Heart right ventricle (tissue), 16 donors: ENCODE results near the gene CATSPERZ. TPM values are rescaled to one million over a fixed set of nuclear protein-coding genes. Genes with fewer than 3 reads are reported as not detected.
"Not testable (repeated sequence)": the region's sequence is repeated elsewhere in the genome, so short reads cannot be mapped to it uniquely, and the experiment has no call there.

Experiments used
- ATAC-seq, 8 donors: fragments of 200-7000 bp; cut with Tn5 transposase; one replicate each; pipeline ENCODE4 v1.9.1; 2020; ENCODE audit warnings: mild to moderate bottlenecking in 8 of 8, moderate library complexity in 8 of 8, moderate number of reproducible peaks in 1 of 8
- DNase-seq, 2 donors: peaks; one replicate each; pipeline ENCODE4 v3.0.0-alpha.2; 2020
- H3K27ac ChIP-seq, 10 donors: fragments of 200-600 bp; sonication (generic) in 2 of 10; one replicate each; pipeline versions ENCODE4 v1.5.0 to v1.8.0; 2020 to 2022; ENCODE audit warnings: mild to moderate bottlenecking in 3 of 10
- H3K27me3 ChIP-seq, 7 donors: fragments of 200-600 bp; one replicate each; pipeline ENCODE4 v1.8.0; 2021 to 2022; ENCODE audit warnings: mild to moderate bottlenecking in 2 of 7
- H3K36me3 ChIP-seq, 9 donors: fragments of 200-600 bp; sonication (generic) in 1 of 9; one replicate each; pipeline versions ENCODE4 v1.5.0 to v1.8.0; 2020 to 2022; ENCODE audit warnings: mild to moderate bottlenecking in 2 of 9
- H3K4me1 ChIP-seq, 9 donors: fragments of 200-600 bp; sonication (generic) in 1 of 9; one replicate each; pipeline versions ENCODE4 v1.5.0 to v1.8.0; 2020 to 2022; ENCODE audit warnings: mild to moderate bottlenecking in 4 of 9
- H3K4me3 ChIP-seq, 10 donors: fragments of 200-600 bp; sonication (generic) in 2 of 10; one replicate each; pipeline versions ENCODE4 v1.5.0 to v1.8.0; 2020 to 2022; ENCODE audit warnings: mild to moderate bottlenecking in 7 of 10, moderate library complexity in 2 of 10
- H3K9me3 ChIP-seq, 11 donors: fragments of 200-600 bp in 10 of 11; sonication (generic) in 2 of 11; one replicate each; pipeline versions ENCODE4 v1.5.0 to v1.8.0; 2013 to 2022; ENCODE audit warnings: mild to moderate bottlenecking in 2 of 11, control low read depth in 1 of 11, moderate library complexity in 1 of 11
- CTCF ChIP-seq, 9 donors: fragments of 200-600 bp; sonication (generic) in 2 of 9; IDR thresholded peaks; one replicate each; pipeline versions ENCODE4 v1.5.0 to v1.8.0; 2021 to 2022; ENCODE audit warnings: antibody characterized with exemption in 9 of 9, mild to moderate bottlenecking in 5 of 9, moderate library complexity in 1 of 9
- WGBS, 2 donors: extraction: QIAGEN DNeasy Blood & Tissue Kit; methylation state at CpG; one replicate each; pipeline ENCODE4 v1.1.7; 2013; ENCODE audit warnings: inconsistent platforms in 1 of 2; 5-methylcytosine and 5-hydroxymethylcytosine counted together
- intact Hi-C, 10 donors: fragments of 100-400 bp; cut with DNase I; formaldehyde crosslinking; loops; one replicate each; pipeline versions ENCODE4 v1.11.1 to v1.14.2; 2022
- polyA plus RNA-seq, 2 donors: library from polyadenylated mRNA; stranded (reverse); fragments of 200-250 nt; gene quantifications; one replicate each; pipeline ENCODE4 v1.2.3, GENCODE V29; 2013
- total RNA-seq, 10 donors: library from RNA; stranded (reverse); fragmentation: NEBNext Ultra II Directional in 3 of 10; extraction: Animal tissue kit (Norgen Biotek cat#: 25700) in 3 of 10; gene quantifications; one replicate each; pipeline versions ENCODE4 v1.2.1 to v1.2.4, GENCODE V29; 2021 to 2023
- donor health status: Arrhythmogenic right ventricular cardiomyopathy.
- donor health status: ischemic (EF 13 %, LVEDD 7.1; RV severe dilation, severe dysfunction).
- donor health status: healthy with polysubstance abuse.
- donor health status: DM: no; HTN: yes; CAD: no.
- donor health status: DM: no; HTN: no; CAD: no.
- donor health status: ischemic (EF 25% LVEDD 6.9; RV normal size, moderate dysfunction).
- donor health status: ischemic (EF 25% LVEDD 5.7; RV mildly dilated, moderate dysfunction).
- donor health status: healthy.
- donor health status: DM: yes; HTN: yes; CAD: no.
- donor health status: Ischemic cardiomyopathy.
- donor health status: ischemic (EF 35%, LVEDD 5.7; RV mildly dilated, moderate dysfunction).
- donor health status: nonischemic (EF 11% LVEDD 7.7; RV severe dilation, severe dysfunction).
- donor health status: DM: yes; HTN: yes; CAD: no.
- donor health status: PGD.
- donor health status: ischemic (EF 29% LVEDD 5.4; RV normal size, mild dysfunction).
- donor health status: nonischemic (EF 23%, LVEDD 6.1; RV moderate dilation, normal function).

CATSPERZ gene
- total and polyA plus RNA-seq, 12 donors: 0.10 TPM; not detected in 11

DNA sequence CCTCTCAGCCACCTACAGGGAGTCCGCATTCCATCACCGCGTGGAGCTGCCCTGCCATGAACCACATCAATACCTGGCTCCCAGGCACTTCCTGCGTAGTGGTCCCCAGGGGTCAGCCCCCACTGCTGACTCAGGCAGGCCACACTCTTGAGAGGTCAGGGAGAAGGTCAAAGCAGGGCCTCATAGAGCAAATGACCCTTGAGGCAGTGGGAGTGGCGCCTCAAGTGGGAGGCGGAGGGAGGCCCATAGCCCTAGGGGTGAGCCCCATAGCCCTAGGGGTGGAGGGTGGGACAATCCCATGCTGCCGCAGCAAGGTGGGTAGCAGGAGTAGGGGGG lies 22.7 kb downstream of the CATSPERZ start:
- peaks cover 3 to 14% (median 13%) of the 10 kb centered on the region in 9 donors for H3K4me1 ChIP-seq
- peaks cover 0 to 37% (median 4%) of the 10 kb centered on the region in 9 donors for H3K36me3 ChIP-seq
- intact Hi-C loops: no loop called here
- ATAC-seq: no peak
- WGBS, 2 donors: 85% methylated on average over 7 of the region's 7 CpGs
- H3K27ac ChIP-seq: no peak overlapping the region
- H3K9me3 ChIP-seq: no peaks in the 10 kb centered on the region
- H3K27me3 ChIP-seq: no peaks in the 10 kb centered on the region
- no peak for TF ChIP-seq CTCF (IDR thresholded peaks at IDR 0.05)
- no peak for DNase-seq
- H3K4me3 ChIP-seq: no peak overlapping the region

- ATAC-seq (no peak), DNase-seq (no peak)
- no peaks in the 10 kb centered on the region for H3K27me3 ChIP-seq
- no peak overlapping the region for H3K4me3 ChIP-seq
- no peaks in the 10 kb centered on the region for H3K9me3 ChIP-seq
- 68 to 77% methylated on average over 5 of the region's 5 CpGs for WGBS, 2 donors
- H3K36me3 ChIP-seq: peaks cover 0 to 37% (median 4%) of the 10 kb centered on the region in 9 donors
- no peak overlapping the region for H3K27ac ChIP-seq
- intact Hi-C loops: no loop called here
- no peak for TF ChIP-seq CTCF (IDR thresholded peaks at IDR 0.05)
- H3K4me1 ChIP-seq: peaks cover 3 to 14% (median 13%) of the 10 kb centered on the region in 9 donors
These were observed 23.2 kb downstream of the CATSPERZ start for GRCh38 chr11:64323373-64323772.

- DNase-seq: not testable (repeated sequence)
- 73 to 81% methylated on average over 4 of the region's 4 CpGs for WGBS, 2 donors
These were observed 23.8 kb downstream of the CATSPERZ start for GRCh38 chr11:64323984-64324383.

DNA sequence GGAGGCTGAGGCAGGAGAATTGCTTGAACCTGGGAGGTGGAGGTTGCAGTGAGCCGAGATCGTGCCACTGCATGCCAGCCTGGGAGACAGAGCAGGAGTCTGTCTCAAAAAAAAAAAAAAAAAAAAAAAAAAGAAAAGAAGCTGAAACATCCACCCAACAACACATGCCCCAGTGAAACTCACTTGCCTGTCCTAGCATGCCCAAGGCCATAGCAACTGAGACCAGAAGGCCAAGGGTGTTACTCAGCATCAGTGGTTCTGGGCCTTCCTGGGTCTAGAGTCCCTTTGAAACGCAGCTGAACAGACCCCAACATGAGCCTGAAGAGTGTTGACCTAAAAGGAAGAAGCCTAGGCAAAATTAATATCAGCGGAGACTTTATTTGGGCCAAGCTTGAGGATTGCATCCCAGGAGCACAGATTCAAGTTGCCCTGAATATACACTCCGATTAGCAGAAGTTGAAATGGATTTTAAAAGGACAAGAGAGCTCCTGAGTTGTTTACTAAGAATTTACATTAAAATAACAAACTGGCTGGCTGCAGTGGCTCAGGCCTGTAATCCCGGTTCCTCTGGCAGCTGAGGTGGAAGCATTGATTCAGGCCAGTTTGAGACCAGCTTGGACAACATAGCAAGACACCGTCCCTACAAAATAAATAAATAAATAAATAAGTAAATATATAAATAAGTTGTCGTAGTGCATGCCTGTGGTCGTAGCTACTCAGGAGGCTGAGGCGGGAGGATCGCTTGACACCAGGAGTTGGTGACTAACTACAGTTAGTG lies 24.7 kb downstream of the CATSPERZ start:
- ATAC-seq (no peak), DNase-seq (no peak)
- TF ChIP-seq CTCF (IDR thresholded peaks at IDR 0.05): no peak

More at GRCh38 chr11:64323984-64324383, 23.8 kb downstream of the CATSPERZ start:
- H3K27ac ChIP-seq, intact Hi-C loops, H3K4me3 ChIP-seq, H3K27me3 ChIP-seq, H3K9me3 ChIP-seq, ATAC-seq: not testable (repeated sequence)
- Histone ChIP-seq H3K36me3 (peaks cover 0 to 37% (median 4%) of the 10 kb centered on the region in 9 donors), H3K4me1 (peaks cover under 1 to 14% (median 8%) of the 10 kb centered on the region in 9 donors)

DNA sequence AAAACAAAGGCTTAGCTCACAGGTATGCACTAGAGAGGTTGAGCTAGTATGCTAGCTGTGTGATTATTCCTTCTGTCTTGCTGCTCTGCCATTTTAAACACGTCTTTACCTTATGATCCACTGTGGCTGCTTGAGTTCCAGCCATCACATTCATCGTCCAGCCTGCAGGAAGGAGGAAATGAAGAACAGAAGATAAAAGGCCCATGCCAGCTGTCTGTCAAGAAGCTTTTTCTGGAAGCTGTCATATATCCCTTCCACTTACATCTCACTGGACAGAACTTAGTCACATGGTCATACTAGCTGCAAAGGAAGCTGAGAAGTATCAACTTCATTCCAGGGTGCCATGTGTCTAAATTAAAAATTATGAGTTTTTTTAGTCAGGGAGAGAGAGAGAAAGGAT lies 27.2 kb downstream of the CATSPERZ start:
- no peak overlapping the region for H3K27ac ChIP-seq
- H3K27me3 ChIP-seq: no peaks in the 10 kb centered on the region
- no peaks in the 10 kb centered on the region for H3K9me3 ChIP-seq
- ATAC-seq (no peak), DNase-seq (no peak)
- peaks cover 0 to 10% (median 0%) of the 10 kb centered on the region in 9 donors for H3K36me3 ChIP-seq
- intact Hi-C loops: no loop called here
- 86 to 90% methylated on average over 2 of the region's 2 CpGs for WGBS, 2 donors
- TF ChIP-seq CTCF (IDR thresholded peaks at IDR 0.05): no peak
- peaks cover 2 to 25% (median 16%) of the 10 kb centered on the region in 9 donors for H3K4me1 ChIP-seq
- no peak overlapping the region for H3K4me3 ChIP-seq

More for the DNA sequence above, 24.7 kb downstream of the CATSPERZ start:
- no peaks in the 10 kb centered on the region for H3K27me3 ChIP-seq
- peaks cover 0 to 33% (median 4%) of the 10 kb centered on the region in 9 donors for H3K36me3 ChIP-seq
- H3K27ac ChIP-seq: no peak overlapping the region
- intact Hi-C loops: no loop called here
- 89% methylated on average over 11 of the region's 11 CpGs for WGBS, 2 donors
- H3K4me1 ChIP-seq: peaks cover 0 to 14% (median 10%) of the 10 kb centered on the region in 9 donors
- H3K4me3 ChIP-seq: no peak overlapping the region
- no peaks in the 10 kb centered on the region for H3K9me3 ChIP-seq
